GM12873 (cell line): ENCODE data around the gene ZBTB7C.

Experiments used
- TF ChIP-seq, protein P1 (sequence below): IDR thresholded peaks from 2 replicates; pipeline ENCODE4 v1.5.1; 2012; ENCODE audit warnings: low read depth, mild to moderate bottlenecking, moderate library complexity, low read length, control low read depth; ENCODE audit not compliant: insufficient read depth; ENCODE audit errors: missing control alignments

The ZBTB7C gene

DNA sequence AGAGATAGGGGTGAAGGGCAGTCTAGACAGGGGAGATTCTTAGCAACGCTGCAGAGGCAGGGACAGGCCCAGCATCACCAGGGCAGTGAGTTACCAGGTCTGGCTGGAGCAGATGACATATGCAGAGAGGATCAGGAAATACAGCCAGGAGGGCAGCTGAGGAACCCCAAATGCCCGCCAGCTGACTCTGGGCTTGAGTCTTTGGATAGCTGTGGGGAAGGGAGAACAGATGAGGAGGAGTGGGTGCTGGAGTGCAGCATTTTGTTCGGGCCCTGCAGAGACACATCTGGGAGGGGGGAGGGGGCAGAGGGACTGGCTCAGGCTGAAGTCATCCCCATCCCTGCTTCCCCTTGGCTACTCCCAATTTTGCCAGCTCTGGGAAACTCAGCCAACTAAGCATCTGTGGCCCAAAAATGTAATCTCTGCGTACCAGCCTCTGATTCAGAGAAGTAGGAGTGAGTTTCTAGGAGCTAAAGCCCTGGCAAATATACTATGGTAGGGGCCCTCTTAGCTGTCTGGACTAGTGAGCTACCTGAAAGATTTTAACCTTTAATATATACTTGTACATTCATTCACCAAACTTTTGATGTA, 214.5 kb downstream of the ZBTB7C start:
- TF ChIP-seq, protein P1, sequence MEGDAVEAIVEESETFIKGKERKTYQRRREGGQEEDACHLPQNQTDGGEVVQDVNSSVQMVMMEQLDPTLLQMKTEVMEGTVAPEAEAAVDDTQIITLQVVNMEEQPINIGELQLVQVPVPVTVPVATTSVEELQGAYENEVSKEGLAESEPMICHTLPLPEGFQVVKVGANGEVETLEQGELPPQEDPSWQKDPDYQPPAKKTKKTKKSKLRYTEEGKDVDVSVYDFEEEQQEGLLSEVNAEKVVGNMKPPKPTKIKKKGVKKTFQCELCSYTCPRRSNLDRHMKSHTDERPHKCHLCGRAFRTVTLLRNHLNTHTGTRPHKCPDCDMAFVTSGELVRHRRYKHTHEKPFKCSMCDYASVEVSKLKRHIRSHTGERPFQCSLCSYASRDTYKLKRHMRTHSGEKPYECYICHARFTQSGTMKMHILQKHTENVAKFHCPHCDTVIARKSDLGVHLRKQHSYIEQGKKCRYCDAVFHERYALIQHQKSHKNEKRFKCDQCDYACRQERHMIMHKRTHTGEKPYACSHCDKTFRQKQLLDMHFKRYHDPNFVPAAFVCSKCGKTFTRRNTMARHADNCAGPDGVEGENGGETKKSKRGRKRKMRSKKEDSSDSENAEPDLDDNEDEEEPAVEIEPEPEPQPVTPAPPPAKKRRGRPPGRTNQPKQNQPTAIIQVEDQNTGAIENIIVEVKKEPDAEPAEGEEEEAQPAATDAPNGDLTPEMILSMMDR: no peak

DNA sequence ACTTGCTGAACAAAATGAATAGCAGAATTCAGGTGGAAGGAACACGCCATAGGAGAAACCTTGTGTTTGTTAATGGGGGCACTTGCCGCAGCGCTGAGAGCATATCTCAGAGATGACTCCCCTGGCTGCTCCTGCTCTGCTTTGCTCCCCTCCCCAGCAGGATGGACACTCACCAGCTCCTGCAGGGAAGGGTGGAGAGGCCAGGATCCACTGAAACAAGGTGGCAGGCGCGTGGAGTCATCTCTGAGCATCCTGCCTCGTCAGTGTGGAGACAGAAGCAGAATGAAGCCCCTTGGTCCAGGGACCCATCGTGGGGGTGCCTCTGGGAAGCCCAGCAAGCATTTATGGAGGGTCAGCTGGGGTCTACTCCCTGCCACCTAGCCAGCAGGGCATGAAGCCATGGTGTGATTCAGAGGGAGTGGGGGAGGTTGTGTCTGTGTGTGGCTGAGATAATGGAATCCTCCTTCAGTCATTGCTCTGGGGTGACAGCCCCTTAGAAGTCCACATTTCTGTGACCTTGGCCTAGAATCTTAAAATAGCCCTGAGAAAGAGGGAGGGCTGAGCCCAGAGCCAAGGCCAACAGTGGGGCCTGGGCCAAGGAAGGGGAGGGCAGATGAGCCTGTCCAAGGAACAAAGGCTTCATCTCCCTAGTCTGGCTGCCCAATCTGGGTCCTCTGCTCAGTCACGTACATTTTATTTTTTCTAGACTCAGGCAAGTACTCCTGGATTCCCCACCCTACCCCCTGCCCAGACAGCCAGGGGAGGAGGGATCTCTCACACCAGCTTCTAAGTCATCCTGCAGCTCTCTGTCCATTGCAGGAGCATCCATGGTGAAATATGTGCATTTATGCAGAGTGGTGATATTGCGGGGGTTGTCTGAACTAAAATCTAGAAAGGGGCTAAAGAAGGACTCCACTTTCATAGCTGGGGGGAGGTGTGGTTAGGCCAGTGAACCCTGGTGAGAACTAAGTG, 215.4 kb downstream of the ZBTB7C start:
- TF ChIP-seq, protein P1: no peak

DNA sequence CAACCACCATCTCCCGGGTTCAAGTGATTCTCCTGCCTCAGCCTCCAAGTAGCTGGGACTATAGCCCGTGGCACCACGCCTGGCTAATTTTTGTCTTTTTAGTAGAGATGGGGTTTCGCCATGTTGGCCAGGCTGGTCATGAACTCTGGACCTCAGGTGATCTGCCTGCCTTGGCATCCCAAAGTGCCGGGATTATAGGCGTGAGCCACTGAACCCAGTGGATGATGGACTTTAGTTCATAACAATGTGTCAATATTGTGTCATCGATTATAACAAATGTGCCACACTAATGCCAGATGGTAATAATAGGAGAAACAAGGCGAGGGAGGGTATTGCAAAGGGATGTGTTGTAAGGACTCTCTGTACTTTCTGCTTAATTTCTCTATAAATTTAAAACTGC, 216.6 kb downstream of the ZBTB7C start:
- TF ChIP-seq, protein P1: no peak

DNA sequence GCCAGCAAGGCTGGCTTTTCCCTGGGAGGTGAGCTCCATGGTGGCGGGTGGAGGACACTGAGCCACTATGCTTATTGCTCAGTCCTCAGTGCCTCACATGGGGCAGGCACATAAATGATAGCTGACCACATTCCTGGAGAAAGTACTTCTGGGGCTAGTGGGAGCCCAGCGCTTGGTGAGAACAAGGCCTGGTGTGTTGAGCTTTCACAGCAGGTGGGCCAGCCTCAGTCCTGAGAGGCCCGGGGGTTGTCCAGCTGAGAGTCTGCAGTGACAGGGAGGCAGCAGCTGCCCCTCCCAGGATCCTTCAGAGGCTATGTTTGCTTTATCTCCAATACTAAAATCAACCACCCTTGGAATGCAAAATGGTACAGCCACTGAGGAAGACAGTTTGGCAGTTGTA, 217.7 kb downstream of the ZBTB7C start:
- TF ChIP-seq, protein P1: no peak

DNA sequence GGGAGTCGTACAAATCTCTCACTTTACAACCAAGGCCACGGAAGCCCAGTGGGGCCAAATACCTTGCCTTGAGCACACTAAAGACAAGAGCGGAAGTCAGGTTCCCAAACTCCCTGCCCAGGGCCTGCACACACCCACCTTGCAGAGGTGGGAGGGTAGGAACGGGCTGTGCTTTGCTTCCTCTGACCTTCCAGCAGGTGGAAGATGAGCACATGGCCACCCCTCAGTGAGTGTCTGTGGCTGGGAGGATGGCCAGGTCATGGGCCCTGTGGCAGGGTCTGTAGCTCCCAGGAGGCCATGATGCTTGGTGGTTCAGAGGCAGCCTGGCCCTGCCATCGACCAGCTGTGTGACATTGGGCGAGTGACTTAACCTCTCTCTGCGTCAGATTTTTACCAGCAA, 218.2 kb downstream of the ZBTB7C start:
- TF ChIP-seq, protein P1: no peak

DNA sequence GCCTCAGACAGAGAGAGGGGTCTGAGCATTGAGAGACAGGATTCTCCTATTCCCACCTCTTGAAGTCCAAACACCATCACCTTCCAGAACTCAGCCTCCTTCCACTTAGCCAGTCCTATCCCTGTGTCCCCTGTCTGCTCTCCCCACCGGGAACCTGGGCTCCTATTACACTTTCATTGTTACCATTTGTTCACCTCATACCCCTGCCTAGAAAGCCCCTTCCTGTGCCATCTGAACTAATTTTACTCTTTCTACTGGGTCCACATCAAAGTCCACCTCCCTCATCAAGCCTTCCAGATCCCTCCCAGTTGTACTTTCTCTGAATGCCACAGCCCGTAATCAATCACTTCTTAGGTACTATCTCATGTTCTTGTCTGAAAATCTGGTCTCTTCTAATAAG, 220.6 kb downstream of the ZBTB7C start:
- TF ChIP-seq, protein P1: no peak

DNA sequence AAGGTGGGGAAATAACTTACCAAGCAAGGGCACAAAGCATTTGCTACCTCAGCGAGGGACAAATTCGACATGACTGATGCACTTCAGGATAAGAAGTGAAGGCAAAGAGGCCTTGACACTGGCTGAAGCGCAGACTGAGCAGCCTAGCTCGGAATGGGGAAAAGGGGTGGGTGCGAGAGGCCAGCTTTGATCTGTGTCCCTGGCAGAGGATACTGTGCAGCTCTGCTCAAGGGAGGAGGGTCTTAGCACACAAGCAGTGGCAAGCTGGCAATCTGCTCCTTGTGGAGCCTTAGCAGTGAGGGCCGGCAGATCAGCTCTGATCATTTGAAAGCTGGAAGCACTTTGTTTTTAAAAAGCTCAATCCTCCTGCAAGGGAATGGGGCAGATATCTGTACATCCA, 222.3 kb downstream of the ZBTB7C start:
- TF ChIP-seq, protein P1: no peak
